Common myeloid progenitor, CD34-positive (primary cell): ENCODE results near the gene BICRA.
"Not testable (repeated sequence)": the region's sequence is repeated elsewhere in the genome, so short reads cannot be mapped to it uniquely, and the experiment has no call there.

Source experiments
- CTCF ChIA-PET: fragments of 350-600 bp; sonication (Branson Sonifier 250); formaldehyde crosslinking; loops from one replicate; lab custom pipeline; 2021; ENCODE audit warnings: antibody characterized with exemption; lab: Charles Lee
- POLR2A ChIA-PET: fragments of 350-600 bp; sonication (Branson Sonifier 250); formaldehyde crosslinking; loops from one replicate; lab custom pipeline; 2021; ENCODE audit warnings: antibody characterized with exemption; lab: Charles Lee
- DNase-seq, 3 donors: peaks; one replicate each; pipeline versions ENCODE4 v3.0.0 to v3.0.0-alpha.2; 2013
- H3K27ac ChIP-seq, 2 experiments: 1 replicate in 1 of 2; 2 replicates in 1 of 2; pipeline ENCODE4 v1.7.0; 2013; ENCODE audit warnings: inconsistent platforms in 2 of 2, low read length in 2 of 2, mild to moderate bottlenecking in 2 of 2, low read depth in 1 of 2, moderate library complexity in 1 of 2; ENCODE audit not compliant: severe bottlenecking in 2 of 2, insufficient read depth in 1 of 2, poor library complexity in 1 of 2
- H3K27me3 ChIP-seq, 5 experiments: replicated peaks in 2 of 5; 1 replicate in 3 of 5; 2 replicates in 2 of 5; pipeline versions ENCODE4 v1.6.1 to v1.7.0; 2013; ENCODE audit warnings: low read length in 4 of 5, mild to moderate bottlenecking in 2 of 5, moderate library complexity in 2 of 5, inconsistent platforms in 1 of 5; ENCODE audit not compliant: insufficient read depth in 5 of 5, control insufficient read depth in 4 of 5
- H3K36me3 ChIP-seq, 4 experiments: 1 replicate in 2 of 4; 2 replicates in 2 of 4; pipeline versions ENCODE4 v1.6.1 to v1.7.0; 2013; ENCODE audit warnings: low read length in 3 of 4, control low read depth in 1 of 4, mild to moderate bottlenecking in 1 of 4; ENCODE audit not compliant: control insufficient read depth in 4 of 4, insufficient read depth in 4 of 4
- H3K4me1 ChIP-seq, 4 experiments: 1 replicate in 3 of 4; 2 replicates in 1 of 4; pipeline versions ENCODE4 v1.6.1 to v1.7.1; 2013; ENCODE audit warnings: low read length in 3 of 4, mild to moderate bottlenecking in 3 of 4, control low read depth in 1 of 4, inconsistent platforms in 1 of 4, moderate library complexity in 1 of 4; ENCODE audit not compliant: control insufficient read depth in 4 of 4, insufficient read depth in 4 of 4; ENCODE audit errors: control extremely low read depth in 1 of 4
- H3K4me3 ChIP-seq, 7 experiments: 1 replicate in 4 of 7; 2 replicates in 3 of 7; pipeline versions ENCODE4 v1.5.1 to v1.7.0; 2013; ENCODE audit warnings: mild to moderate bottlenecking in 7 of 7, low read length in 6 of 7, moderate library complexity in 6 of 7, inconsistent platforms in 2 of 7, low read depth in 2 of 7, control low read depth in 1 of 7; ENCODE audit not compliant: insufficient read depth in 4 of 7, control insufficient read depth in 1 of 7; ENCODE audit errors: extremely low read depth in 1 of 7
- H3K9me3 ChIP-seq, 5 experiments: 1 replicate in 4 of 5; 2 replicates in 1 of 5; pipeline versions ENCODE4 v1.6.1 to v1.7.1; 2013; ENCODE audit warnings: low read length in 4 of 5, mild to moderate bottlenecking in 2 of 5, inconsistent platforms in 1 of 5, low read depth in 1 of 5, moderate library complexity in 1 of 5; ENCODE audit not compliant: control insufficient read depth in 4 of 5, insufficient read depth in 2 of 5; ENCODE audit errors: control extremely low read depth in 1 of 5
- WGBS: methylation state at CpG from one replicate; pipeline ENCODE4 v1.1.5; 2013; ENCODE audit not compliant: insufficient coverage; 5-methylcytosine and 5-hydroxymethylcytosine counted together

The BICRA gene

GRCh38 chr19:47719047-47719859 lies 110.3 kb downstream of the BICRA start:
- H3K9me3 ChIP-seq: peaks cover 0 to 3% (median 0%) of the 10 kb centered on the region in 5 experiments
- POLR2A ChIA-PET: no interaction called here

DNA sequence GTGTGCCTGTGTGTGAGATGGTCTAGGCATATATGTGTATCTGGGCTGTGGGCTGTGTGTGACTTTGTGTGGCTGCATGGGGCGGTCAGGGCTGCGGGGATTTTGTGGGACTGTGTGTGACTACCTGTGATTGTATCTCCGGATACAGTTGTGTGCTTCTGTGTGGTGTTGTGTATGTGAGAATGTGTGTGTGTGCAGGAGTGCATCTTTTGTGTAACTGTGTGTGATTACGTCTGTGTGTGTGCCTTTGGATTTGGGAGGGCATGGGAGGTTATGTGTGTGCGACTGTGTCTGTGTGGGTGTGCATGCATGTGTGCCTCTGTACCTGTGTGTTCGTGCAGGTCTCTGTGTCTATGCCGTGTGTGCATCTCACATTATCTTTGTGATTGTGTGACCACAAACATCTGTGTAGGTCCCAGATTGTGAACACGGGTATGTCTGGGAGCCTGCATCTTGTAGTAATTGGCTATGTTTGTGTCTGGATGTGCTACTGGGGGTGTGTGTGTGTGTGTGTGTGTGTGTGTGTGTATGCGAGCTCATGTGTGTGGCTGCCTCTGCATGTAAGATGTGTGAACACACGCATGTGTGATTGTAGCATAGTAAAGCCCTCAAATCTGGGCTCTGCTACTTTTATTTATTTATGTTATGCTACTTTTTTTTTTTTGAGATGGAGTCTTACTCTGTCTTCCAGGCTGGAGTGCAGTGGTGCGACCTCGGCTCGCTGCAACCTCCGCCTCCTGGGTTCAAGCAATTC lies 111.9 kb downstream of the BICRA start:
- Histone ChIP-seq H3K27ac (no peak overlapping the region), H3K4me1 (peaks cover 0 to 15% (median 11%) of the 10 kb centered on the region in 4 experiments), H3K36me3 (peaks cover 0 to 23% (median 10%) of the 10 kb centered on the region in 4 experiments), H3K9me3 (no peaks in the 10 kb centered on the region), H3K4me3 (no peak overlapping the region), H3K27me3 (no peaks in the 10 kb centered on the region)
- 95% methylated on average over 10 of the region's 14 CpGs for WGBS
- CTCF ChIA-PET: interaction anchor here (9.2 kb wide), 1 partner anchor 10 kb away, joined by 128 read pairs; the partner anchor contains the start of gene EHD2
- POLR2A ChIA-PET: no interaction called here
- no peak for DNase-seq

More at GRCh38 chr19:47719047-47719859, 110.3 kb downstream of the BICRA start:
- no peaks in the 10 kb centered on the region for H3K27me3 ChIP-seq
- 78% methylated on average over 16 of the region's 26 CpGs for whole genome bisulfite sequencing
- CTCF ChIA-PET: interaction anchor here (1.2 to 18.0 kb wide), 2 partner anchors 11 to 21 kb away, joined by 3 to 321 read pairs; partner anchors contain the start of gene NOP53
- DNase-seq: no peak
- H3K36me3 ChIP-seq: peaks cover 0 to 20% (median 7%) of the 10 kb centered on the region in 4 experiments
- no peak overlapping the region for H3K4me3 ChIP-seq
- peaks cover 0 to 14% (median 11%) of the 10 kb centered on the region in 4 experiments for H3K4me1 ChIP-seq
- no peak overlapping the region for H3K27ac ChIP-seq

GRCh38 chr19:47723581-47723940 lies 114.6 kb downstream of the BICRA start:
- peak; percentile 77 to 90 (median 88) for DNase-seq
- Histone ChIP-seq H3K27ac (peak overlapping the region in 1 of 2 experiments; percentile 55), H3K36me3 (peaks cover 0 to 17% (median 7%) of the 10 kb centered on the region in 4 experiments), H3K4me3 (peak overlapping the region in 5 of 7 experiments; percentile 1 to 61 (median 50)), H3K9me3 (no peaks in the 10 kb centered on the region), H3K27me3 (no peaks in the 10 kb centered on the region), H3K4me1 (peaks cover 0 to 29% (median 19%) of the 10 kb centered on the region in 4 experiments)
- ChIA-PET CTCF (interaction anchor here (0.7 to 9.2 kb wide), 7 partner anchors 11 to 558 kb away, joined by 3 to 128 read pairs (median 4); partner anchors contain the start of gene EHD2), POLR2A (interaction anchor here (0.6 to 0.8 kb wide), 3 partner anchors 8 to 374 kb away, joined by 3 to 5 read pairs (median 4); partner anchors contain the start of gene DHX34)
- 20% methylated on average over 1 of the region's 7 CpGs for WGBS

DNA sequence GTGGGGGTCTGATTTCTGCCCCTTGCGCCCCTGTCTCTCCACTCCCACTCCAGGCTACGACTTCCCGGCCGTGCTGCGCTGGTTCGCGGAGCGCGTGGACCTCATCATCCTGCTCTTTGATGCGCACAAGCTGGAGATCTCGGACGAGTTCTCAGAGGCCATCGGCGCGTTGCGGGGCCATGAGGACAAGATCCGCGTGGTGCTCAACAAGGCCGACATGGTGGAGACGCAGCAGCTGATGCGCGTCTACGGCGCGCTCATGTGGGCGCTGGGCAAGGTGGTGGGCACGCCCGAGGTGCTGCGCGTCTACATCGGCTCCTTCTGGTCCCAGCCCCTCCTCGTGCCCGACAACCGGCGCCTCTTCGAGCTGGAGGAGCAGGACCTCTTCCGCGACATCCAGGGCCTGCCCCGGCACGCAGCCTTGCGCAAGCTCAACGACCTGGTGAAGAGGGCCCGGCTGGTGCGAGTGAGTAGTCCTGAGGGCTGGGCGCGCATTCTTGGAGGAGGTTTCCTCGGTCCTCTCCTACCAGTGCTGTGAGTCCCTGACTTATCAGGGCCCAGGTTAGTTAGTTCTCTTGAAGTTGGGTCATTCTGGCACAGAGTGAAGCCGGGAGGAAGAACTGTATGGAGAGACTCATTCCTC lies 116.9 kb downstream of the BICRA start:
- H3K4me1 ChIP-seq: peaks cover 3 to 50% (median 41%) of the 10 kb centered on the region in 4 experiments
- no peak overlapping the region for H3K27ac ChIP-seq
- DNase-seq: no peak

DNA sequence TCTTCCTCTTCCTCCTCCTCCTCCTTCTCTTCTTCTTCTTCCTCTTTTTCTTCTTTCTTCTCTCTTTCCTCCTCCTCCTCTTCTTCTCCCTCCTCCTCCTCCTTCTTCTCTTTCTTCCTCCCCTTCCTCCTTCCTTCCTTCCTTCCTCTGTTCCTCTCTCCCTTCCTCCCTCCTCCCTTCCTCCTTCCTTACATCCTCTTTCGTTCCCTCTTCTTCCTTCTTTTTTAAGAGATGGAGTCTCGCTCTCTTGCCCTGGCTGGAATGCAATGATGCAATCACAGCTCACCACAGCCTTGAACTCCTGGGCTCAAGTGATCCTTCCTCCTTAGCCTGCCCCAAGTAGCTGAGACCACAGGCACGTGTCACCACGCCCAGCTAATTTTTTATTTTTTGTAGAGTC lies 117.5 kb downstream of the BICRA start:
- POLR2A ChIA-PET: no interaction called here
- no peaks in the 10 kb centered on the region for H3K9me3 ChIP-seq
- H3K27ac ChIP-seq: no peak overlapping the region
- no peaks in the 10 kb centered on the region for H3K27me3 ChIP-seq
- no peak overlapping the region for H3K4me3 ChIP-seq
- peaks cover 0 to 17% (median 7%) of the 10 kb centered on the region in 4 experiments for H3K36me3 ChIP-seq
- peaks cover 3 to 50% (median 41%) of the 10 kb centered on the region in 4 experiments for H3K4me1 ChIP-seq
- CTCF ChIA-PET: interaction anchor here (1.4 to 9.2 kb wide), 2 partner anchors 16 to 27 kb away, joined by 3 to 128 read pairs; partner anchors contain the start of gene EHD2
- 88% methylated on average over 1 of the region's 4 CpGs for WGBS
- DNase-seq: peak in 1 of 3 donors; percentile 29

More for the DNA sequence above, 116.9 kb downstream of the BICRA start:
- CTCF ChIA-PET: interaction anchor here (1.0 to 9.2 kb wide), 3 partner anchors 15 to 71 kb away, joined by 3 to 128 read pairs (median 3); partner anchors contain the start of gene EHD2
- Histone ChIP-seq H3K4me3 (no peak overlapping the region), H3K27me3 (no peaks in the 10 kb centered on the region), H3K9me3 (no peaks in the 10 kb centered on the region), H3K36me3 (peaks cover 0 to 17% (median 7%) of the 10 kb centered on the region in 4 experiments)
- WGBS: 98% methylated on average over 47 of the region's 48 CpGs
- POLR2A ChIA-PET: no interaction called here

GRCh38 chr19:47728295-47728694 lies 119.4 kb downstream of the BICRA start:
- 74% methylated on average over 4 of the region's 4 CpGs for WGBS
- POLR2A ChIA-PET: interaction anchor here (1.9 kb wide), 1 partner anchor 14 kb away, joined by 5 read pairs; no protein-coding TSS in a partner anchor

More at GRCh38 chr19:47728295-47728694, 119.4 kb downstream of the BICRA start:
- Histone ChIP-seq H3K36me3 (peaks cover 0 to 15% (median 7%) of the 10 kb centered on the region in 4 experiments), H3K4me1 (peaks cover 3 to 44% (median 35%) of the 10 kb centered on the region in 4 experiments)
- not testable (repeated sequence) for H3K27me3 ChIP-seq, DNase-seq, H3K4me3 ChIP-seq, H3K9me3 ChIP-seq, H3K27ac ChIP-seq
- CTCF ChIA-PET: interaction anchor here (9.2 kb wide), 1 partner anchor 17 kb away, joined by 128 read pairs; the partner anchor contains the start of gene EHD2
